ENCODE data around the gene MDM4.
"Not testable (repeated sequence)": the region's sequence is repeated elsewhere in the genome, so short reads cannot be mapped to it uniquely, and the experiment has no call there.

Gene MDM4

GRCh38 chr1:204520834-204521709 is 4.9 kb downstream of the MDM4 start:
- DNase-seq, result peak; percentile 39

GRCh38 chr1:204521941-204522521 is 5.8 kb downstream of the MDM4 start:
- not testable (repeated sequence) for DNase-seq

GRCh38 chr1:204523605-204524215 is 7.5 kb downstream of the MDM4 start:
- DNase-seq, result no peak

GRCh38 chr1:204524986-204525385 is 8.8 kb downstream of the MDM4 start:
- DNase-seq, result no peak

GRCh38 chr1:204528241-204528640 is 12.0 kb downstream of the MDM4 start:
- no peak for DNase-seq

GRCh38 chr1:204528677-204529076 is 12.5 kb downstream of the MDM4 start:
- DNase-seq, result no peak

GRCh38 chr1:204529371-204529895 is 13.2 kb downstream of the MDM4 start:
- no peak for DNase-seq

GRCh38 chr1:204530932-204531331 is 14.7 kb downstream of the MDM4 start:
- DNase-seq, result no peak

- no peak for DNase-seq
Measured at GRCh38 chr1:204532832-204533231, 16.6 kb downstream of the MDM4 start.

GRCh38 chr1:204541626-204542025 is 25.4 kb downstream of the MDM4 start:
- no peak for DNase-seq

GRCh38 chr1:204544321-204544720 is 28.1 kb downstream of the MDM4 start:
- DNase-seq, result no peak

GRCh38 chr1:204545202-204545601 is 29.0 kb downstream of the MDM4 start:
- DNase-seq, result no peak

GRCh38 chr1:204545881-204546280 is 29.7 kb downstream of the MDM4 start:
- no peak for DNase-seq

GRCh38 chr1:204548265-204548664 is 32.1 kb downstream of the MDM4 start:
- no peak for DNase-seq

GRCh38 chr1:204549313-204549712 is 33.1 kb downstream of the MDM4 start:
- DNase-seq, result no peak

GRCh38 chr1:204550926-204551325 is 34.7 kb downstream of the MDM4 start:
- no peak for DNase-seq

GRCh38 chr1:204556458-204557052 is 40.3 kb downstream of the MDM4 start:
- DNase-seq, result no peak

- no peak for DNase-seq
Measured at GRCh38 chr1:204558467-204558866, 42.3 kb downstream of the MDM4 start.

- not testable (repeated sequence) for DNase-seq
Measured at GRCh38 chr1:204560002-204560401, 43.8 kb downstream of the MDM4 start.

- no peak for DNase-seq
Measured at GRCh38 chr1:204560590-204561150, 44.5 kb downstream of the MDM4 start.

- DNase-seq, result no peak
Measured at GRCh38 chr1:204562075-204562990, 46.1 kb downstream of the MDM4 start.

- no peak for DNase-seq
Measured at GRCh38 chr1:204563307-204563706, 47.1 kb downstream of the MDM4 start.

Data from activated CD8-positive, alpha-beta memory T cell treated with anti-CD3 and anti-CD28 coated beads, Interleukin-2, amount 50 U/mL, for 4 hours (primary cell).